Stimulated activated CD4-positive, alpha-beta T cell treated with anti-CD3 and anti-CD28 coated beads, Interleukin-4, amount 100 ng/mL, for 48 hours (primary cell): ENCODE results near the gene C16orf86.
A peak's percentile ranks its signal among the peaks of the same experiment; 100 is the strongest.

Experiments used
- DNase-seq, 2 donors: peaks; one replicate each; pipeline ENCODE4 v3.0.0-alpha.2; 2020; ENCODE audit warnings: low read depth in 2 of 2

The C16orf86 gene

GRCh38 chr16:67667453-67667816, 821 bp downstream of the C16orf86 start:
- no peak for DNase-seq

GRCh38 chr16:67667817-67668494, 1.3 kb downstream of the C16orf86 start:
- peak; percentile 63 to 75 for DNase-seq

DNA sequence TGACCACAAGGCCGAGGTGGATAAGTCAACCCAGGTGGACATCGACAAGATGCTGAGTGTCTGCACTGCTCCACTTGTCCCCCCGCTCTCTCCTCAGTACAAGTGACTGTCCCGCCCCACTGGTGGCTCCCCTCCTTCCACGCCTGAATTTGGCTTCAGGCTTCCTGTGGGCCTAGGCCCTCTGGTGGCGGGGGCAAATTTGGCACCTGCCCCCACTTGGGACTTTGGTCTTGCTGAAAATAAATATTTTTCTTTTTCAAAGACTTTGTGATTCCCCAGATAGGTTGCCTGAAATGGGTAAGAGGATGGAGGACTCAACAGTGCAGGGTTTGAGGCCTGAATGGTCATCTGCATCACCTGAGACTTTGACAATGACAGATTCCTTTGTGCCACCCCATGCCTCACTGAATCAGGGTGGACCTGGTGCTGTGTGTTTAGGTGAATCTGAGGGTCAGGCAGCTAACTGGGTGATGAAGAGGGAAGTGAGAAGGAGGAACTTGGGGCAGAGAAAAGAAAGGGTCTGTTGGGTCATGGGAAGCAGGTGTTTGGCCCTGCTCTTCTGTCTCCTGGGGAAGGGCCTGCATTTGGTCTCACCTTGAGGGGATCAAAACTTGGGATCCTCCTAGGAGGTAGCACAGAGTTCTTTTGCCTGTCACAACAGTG, 2.0 kb downstream of the C16orf86 start:
- DNase-seq, result no peak

- no peak for DNase-seq
Measured at GRCh38 chr16:67669499-67670101, 3.0 kb downstream of the C16orf86 start.

DNA sequence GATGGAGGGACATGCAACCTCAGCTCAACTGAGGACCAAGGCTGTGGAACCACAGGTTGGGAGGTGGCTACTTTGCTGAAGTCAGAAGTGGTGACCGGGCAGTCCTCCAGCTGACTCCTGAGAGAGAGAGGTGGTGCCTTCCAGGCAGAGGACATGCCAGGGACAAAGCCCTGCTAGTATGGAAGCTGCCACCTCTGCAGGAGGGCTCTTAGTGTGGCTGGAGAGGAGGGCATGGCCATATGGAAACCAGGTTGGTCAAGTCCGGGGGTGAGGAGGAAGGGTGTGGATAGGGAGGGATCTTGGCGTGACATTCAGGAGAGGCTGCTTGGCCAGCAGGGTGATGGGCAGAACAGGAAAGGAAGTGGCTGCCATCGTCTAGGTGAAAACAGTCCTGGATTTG, 5.7 kb downstream of the C16orf86 start:
- DNase-seq, result no peak

DNA sequence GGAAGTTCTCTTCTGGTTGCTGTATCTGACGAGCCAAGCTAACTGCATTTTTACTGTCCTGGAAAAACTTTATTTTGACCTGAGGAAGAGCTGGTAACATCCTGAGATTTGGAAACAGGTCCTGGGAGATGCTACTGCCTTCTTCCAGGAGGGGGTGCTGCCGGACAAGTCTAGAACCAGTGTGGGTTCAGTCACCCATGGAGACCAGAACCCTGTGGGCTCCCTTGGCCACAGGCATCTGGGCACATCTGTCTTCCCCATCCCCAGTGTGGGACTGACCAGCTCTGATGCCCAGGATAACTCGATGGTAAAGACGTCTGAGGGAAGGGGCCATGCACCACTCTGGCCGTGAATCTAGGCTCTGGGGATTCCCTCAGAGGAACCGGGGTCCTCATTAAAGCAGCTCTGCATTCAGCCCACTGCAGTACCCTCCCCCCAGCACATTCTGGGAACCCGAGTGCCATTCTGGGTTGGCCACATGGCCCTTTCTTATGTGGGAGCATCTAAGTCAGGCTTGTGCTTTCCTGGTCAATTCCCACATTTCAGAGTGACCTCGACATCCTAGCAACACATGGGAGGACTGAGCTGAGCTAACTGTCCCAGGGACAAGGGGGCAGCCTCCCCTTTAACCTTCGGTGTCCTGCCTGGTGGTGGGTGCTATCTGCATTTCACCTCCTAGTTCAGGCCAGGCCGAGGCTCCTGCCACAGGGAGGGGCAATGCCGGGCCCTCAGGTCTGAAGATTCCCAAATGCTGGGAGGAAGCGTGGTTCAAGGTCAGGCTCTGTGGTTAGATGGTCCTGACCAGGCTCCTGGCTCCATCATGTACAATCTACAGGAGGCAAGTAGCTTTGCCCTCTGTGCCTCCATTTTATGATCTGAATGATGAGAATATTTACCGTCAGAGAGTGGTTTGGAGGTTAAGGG, 6.4 kb downstream of the C16orf86 start:
- peak in 1 of 2 donors; percentile 49 for DNase-seq

- DNase-seq, result no peak
Measured at GRCh38 chr16:67673712-67674580, 7.3 kb downstream of the C16orf86 start.

DNA sequence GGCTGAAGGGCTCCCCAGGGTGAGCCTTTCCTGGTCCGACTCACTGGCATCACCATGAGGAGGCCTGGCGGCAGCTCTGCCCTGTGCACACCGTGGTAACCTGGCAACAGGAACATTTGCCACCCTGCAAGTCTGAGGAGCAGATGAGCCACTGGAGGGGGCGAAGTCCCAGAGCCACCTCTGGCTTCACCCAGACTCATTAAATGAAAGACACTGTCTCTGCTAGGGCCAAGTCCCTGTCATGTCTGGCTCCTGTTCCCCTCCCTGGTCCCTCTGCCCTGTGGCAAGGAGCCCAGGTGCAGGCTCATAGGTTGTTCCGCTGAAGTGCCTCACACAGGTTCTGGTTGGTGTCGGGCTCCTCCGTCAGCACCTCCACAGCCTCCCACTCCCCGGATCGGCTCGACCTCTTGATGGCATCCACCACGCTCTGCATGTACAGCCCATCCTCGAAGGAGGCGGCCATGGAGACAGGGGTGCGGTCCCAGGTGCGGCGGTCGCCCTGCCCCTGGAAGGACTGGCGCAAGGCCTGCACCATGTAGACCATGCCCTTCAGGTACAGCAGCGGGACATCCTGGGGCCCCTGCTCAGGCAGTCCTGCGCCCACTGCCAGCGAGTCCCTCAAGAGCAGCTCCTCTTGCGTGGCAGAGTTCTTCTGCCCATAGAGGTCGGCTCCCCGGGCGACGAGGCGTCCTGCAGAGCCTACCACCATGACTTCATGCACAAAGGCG, 8.4 kb downstream of the C16orf86 start:
- DNase-seq, result no peak

DNA sequence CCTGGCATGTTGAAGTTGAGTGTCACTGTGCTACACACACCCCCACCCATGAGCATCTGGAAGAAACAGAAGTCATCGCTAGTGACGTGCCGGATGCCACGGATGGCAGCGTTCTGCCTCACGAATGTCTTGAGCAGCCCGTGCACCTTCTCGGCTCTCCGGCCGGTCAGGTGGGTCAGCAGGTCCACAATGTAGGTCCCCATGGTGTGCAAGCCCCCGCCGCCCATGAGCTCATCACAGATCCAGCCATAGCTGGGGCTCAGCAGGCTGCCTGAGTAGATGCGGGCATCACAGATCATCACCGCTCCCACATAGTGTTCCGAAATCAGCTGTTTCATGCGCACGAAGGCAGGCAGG, 8.9 kb downstream of the C16orf86 start:
- no peak for DNase-seq

DNA sequence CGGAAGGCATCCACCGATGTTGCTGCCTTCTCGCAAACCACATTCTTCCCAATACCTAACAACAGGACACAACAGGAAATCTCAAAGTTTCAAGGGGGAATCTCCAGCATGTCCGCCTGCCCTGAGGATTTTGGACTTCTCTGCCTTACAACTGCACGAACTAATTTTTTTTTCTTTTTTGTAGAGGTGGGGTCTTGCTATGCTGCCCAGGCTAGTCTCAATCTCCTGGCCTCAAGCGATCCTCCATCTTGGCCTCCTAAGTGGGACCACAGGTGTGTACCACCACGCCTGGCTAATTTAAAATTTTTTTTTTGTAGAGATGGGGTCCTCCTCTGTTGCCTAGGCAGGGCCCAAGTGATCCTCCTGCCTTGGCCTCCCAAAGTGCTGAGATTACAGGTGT, 9.4 kb downstream of the C16orf86 start:
- no peak for DNase-seq

GRCh38 chr16:67676516-67676915, 9.9 kb downstream of the C16orf86 start:
- DNase-seq, result no peak

DNA sequence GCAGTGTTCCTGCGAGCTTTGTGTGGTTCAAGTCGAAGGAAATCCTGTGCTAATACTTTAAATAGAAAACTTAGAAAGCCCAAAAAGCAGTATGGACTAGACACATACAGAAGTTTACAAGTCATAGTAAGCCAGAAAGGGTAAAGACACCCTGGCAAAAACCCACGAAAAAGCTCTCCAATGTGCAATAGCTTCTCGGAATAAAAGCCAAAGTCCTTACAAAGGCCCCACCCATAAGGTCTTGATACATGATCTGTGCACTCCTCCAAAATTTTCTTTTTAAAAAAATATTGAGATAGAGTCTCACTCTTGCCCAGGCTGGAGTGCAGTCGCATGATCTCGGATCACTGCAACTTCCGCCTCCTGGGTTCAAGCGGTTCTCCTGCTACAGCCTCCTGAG, 10.3 kb downstream of the C16orf86 start:
- DNase-seq, result no peak

DNA sequence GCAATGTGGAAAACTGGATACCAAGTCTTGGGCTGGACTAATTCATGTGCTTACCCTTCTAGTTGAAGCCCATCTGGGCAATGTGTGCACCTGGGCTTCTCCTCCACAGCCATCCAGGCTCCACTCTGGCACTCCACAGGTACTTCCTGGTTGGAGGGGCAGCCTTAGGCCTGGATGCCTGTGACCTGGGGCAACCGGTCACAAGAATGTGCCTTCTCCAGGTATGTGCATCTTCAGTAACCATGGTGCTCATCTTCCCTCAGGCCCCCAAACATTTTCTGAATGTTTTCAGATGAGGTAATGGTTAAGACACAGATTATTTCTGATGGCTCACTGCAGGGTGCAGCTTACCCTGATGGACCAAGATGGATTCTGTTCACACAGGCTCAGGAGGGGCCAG, 11.1 kb downstream of the C16orf86 start:
- DNase-seq, result no peak

DNA sequence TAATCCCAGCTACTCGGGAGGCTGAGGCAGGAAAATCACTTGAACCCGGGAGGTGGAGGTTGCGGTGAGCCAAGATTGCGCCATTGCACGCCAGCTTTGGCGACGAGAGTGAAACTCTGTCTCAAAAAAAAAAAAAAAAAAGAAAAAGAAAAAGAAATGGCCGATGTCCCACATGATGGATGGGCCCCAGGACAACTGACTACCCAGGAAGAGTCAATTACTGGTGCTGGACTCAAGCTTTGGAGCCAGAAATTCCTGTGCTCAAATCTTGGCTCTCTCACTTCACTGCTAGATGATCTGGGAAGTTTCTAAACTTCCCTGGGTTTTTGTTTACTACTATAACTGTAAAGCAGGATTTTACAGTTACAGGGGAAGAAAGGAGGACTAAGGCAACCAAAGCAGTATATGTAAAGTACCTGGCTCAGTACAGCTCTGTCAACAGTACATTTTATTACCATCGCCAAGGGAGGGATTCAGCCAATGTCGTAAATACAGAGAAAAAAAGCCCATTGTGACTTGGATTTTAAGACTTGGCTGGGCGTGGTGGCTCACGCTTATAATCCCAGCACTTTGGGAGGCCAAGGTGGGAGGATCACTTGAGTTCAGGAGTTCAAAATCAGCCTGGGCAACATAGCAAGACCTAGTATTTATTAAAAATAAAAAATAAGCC, 11.9 kb downstream of the C16orf86 start:
- DNase-seq, result no peak

GRCh38 chr16:67679935-67680897, 13.6 kb downstream of the C16orf86 start:
- DNase-seq, result no peak

DNA sequence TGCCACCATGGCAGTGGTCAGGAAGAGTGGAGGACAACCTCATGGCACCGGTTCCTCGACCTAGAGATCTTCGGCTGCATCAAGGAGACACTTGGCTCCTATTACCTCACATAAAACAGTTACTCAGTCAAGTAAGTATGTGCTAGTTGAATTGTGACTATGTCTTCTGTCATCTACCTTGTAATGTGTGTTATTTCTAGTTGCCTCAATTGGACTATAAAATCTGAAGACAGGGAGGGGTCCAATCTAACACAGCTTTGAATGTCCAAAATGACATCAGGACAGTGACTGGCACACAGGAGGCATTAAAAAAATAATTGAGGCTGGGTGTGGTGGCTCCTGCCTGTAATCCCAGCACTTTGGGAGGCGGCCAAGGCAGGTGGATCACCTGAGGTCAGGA, 17.2 kb downstream of the C16orf86 start:
- DNase-seq, result no peak

- DNase-seq, result no peak
Measured at GRCh38 chr16:67685388-67686112, 18.9 kb downstream of the C16orf86 start.
